Activated T-helper 9 cell treated with anti-CD3 and anti-CD28 coated beads, Interleukin-2, amount 50 U/mL, for 16 hours (primary cell): ENCODE measurements around the gene CFDP1.

ENCODE experiments used
- DNase-seq: peaks from one replicate; pipeline ENCODE4 v3.0.0-alpha.2; 2020; ENCODE audit warnings: low read depth

The CFDP1 gene

DNA sequence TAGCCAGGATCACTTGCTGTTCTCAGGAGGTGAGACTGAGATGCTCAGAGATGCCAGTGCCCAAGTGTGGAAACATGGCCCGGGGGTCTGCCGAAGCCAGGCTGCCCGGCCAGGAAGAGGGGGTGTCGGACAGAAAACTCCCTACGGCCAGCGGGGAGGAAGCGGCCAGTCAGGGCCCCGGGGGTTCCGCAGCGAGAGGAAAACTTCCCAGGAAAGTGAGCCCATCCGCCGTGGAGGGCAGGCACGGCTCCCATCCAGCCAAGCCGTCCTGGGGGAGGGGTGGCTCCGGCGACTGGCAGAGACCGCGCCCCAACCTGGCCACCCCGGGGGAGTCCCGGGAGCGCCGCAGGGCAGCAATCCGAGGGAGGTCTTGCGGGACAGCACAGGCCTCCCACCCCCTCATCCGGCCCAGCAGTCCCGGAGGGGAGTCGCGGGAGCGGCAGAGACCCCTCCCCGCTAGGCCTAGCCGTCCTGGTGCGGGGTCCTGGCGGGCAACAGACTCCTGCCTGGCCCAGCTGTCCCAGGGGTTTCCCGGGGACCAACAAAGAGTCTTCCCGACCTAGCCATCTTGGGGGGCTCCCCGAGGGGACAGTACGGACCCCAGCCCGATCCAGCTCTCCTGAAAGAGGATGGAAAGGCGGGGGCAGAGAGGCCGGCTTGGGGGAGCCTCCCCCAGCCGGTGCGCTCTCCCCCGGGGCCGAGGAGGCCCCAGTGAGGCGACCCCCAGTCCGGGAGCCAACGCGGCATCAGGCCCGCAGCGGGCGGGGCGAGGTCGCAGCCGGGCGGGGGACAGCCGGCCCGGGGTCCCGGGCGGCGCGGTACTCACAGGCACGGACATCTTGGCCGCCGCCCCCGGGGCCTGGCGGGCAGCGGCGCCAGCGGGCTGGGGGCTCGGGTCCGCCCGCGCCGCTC lies 168.0 kb downstream of the CFDP1 start:
- no peak for DNase-seq

DNA sequence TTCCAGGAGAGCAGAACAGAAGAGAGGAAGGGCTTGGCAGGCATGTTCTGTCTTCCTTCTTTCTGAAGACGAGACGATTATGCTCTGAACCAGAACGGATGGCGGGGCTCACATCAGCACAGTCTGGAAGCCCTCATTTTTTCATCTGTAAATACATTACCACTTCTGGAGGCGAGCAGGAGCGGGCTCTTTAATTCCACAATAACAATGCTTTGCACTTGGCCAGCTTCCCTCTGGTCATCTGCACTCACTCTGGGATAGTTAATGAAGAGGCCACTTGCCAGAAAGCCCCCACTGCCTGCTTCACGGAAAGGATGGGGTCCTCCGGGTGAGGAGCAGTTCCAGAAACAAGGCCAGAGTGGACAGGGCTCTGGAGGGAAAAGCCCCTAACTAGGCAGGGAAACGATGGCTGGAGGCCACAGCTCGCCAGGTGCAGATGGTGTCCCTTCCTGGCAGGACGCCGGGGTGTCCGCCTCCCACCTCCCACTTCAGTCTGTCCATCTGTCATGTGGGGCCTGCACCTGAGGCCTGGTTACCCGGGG lies 168.8 kb downstream of the CFDP1 start:
- DNase-seq, result no peak

DNA sequence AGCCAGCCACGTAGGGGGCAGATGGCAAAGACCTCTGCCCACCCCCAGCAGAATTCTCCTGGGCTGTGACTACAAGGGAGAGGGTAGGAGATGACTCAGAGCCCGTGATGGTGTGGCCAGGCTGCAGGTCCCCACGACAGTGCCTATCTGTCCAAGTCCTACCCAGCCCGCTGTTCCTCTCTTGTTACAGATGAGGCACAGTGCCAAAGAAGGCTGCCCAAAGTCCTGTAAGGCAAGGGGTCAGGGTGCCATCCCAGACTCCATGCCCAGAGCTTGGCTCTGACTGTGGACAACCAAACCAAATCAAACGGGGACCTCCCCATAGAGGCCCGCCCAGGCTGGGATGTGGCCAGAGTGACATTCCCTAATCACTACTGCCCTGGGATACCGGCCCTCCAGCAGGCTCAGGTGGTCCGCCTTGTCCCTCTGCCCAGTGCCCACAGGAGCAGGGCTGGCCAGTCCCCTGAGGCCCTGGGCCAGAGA lies 169.3 kb downstream of the CFDP1 start:
- no peak for DNase-seq

- no peak for DNase-seq
Measured at GRCh38 chr16:75263291-75263962, 169.9 kb downstream of the CFDP1 start.

GRCh38 chr16:75262800-75263127 lies 170.5 kb downstream of the CFDP1 start:
- no peak for DNase-seq

- DNase-seq, result no peak
Measured at GRCh38 chr16:75262104-75262799, 171.1 kb downstream of the CFDP1 start.

- no peak for DNase-seq
Measured at GRCh38 chr16:75261590-75262078, 171.7 kb downstream of the CFDP1 start.

- DNase-seq, result no peak
Measured at GRCh38 chr16:75260851-75261589, 172.3 kb downstream of the CFDP1 start.

- no peak for DNase-seq
Measured at GRCh38 chr16:75258807-75259141, 174.5 kb downstream of the CFDP1 start.

DNA sequence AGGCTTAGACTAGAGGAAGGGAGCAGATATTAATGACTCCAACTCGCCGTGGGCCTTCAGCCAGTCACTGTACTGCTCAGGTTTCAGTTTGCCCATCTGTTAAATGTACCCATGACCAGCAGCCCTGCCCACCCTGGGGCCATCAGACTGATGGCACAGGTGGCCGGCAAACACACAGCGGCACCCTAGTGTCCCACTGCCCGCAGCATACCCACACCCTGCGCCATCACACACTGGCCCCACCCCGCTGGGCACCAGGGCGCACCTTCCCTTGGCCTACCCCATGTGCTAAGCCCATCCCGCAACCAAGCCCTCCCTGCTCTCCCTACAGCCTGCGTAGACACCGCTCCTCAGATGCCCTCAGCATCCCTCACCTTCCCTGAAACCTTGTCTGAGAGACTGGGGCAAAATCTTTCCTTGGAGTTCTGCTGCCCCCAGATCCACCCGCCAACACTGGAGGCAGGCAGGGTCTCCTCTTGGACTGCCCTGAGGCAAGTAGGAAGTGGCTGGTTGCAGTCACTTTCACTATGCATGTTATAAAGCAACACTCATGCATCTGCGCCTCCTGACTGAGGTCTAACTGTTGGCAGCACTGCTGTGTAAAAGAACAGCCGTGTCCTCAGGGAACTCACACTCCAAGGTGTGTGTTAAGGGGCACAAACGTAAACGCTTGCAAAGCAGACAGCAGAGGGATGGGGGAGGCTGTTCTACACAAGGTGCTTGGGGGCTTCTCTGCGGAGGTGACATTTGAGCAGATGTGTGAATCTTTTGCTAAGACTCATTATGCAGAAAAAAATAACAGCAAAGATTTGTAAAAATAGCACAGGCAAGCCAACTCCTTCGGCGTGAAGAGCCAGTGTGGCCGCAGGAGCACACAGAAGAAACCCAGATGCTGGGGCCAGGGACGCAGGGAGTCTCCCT lies 175.2 kb downstream of the CFDP1 start:
- DNase-seq, result no peak

DNA sequence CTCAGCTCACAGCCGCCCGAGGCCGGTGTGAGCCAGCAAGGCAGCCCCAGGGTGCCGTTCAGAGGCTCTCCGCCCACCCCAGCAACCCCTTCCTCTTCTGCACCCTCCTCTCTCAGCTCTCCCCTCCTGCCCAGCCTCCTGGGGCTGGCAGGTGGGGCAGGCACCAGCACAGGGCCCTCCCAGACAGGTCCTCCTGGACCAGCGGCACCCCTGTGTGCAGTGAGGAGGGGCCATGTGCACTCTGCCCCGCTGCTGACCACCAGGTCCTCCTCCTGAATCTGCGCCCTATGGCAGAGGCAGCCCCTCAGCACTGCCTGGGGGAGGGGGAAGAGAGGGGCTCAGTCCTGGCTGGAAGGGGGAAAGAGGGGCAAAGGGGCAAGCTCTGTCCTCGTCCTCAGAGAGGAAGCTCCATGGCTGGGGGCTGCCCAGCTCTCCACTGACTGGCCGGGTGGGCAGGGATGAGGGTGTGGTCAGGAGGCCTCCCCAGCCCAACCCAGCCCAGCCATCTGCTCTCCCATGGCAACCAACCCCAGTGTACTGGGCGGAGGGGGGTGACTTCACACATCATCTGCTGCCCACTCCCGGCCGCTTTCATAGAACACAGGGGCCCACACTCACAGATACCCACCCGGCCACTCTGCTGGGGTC lies 176.5 kb downstream of the CFDP1 start:
- no peak for DNase-seq

- DNase-seq, result no peak
Measured at GRCh38 chr16:75256059-75256571, 177.2 kb downstream of the CFDP1 start.

- DNase-seq, result no peak
Measured at GRCh38 chr16:75254359-75254837, 178.9 kb downstream of the CFDP1 start.

DNA sequence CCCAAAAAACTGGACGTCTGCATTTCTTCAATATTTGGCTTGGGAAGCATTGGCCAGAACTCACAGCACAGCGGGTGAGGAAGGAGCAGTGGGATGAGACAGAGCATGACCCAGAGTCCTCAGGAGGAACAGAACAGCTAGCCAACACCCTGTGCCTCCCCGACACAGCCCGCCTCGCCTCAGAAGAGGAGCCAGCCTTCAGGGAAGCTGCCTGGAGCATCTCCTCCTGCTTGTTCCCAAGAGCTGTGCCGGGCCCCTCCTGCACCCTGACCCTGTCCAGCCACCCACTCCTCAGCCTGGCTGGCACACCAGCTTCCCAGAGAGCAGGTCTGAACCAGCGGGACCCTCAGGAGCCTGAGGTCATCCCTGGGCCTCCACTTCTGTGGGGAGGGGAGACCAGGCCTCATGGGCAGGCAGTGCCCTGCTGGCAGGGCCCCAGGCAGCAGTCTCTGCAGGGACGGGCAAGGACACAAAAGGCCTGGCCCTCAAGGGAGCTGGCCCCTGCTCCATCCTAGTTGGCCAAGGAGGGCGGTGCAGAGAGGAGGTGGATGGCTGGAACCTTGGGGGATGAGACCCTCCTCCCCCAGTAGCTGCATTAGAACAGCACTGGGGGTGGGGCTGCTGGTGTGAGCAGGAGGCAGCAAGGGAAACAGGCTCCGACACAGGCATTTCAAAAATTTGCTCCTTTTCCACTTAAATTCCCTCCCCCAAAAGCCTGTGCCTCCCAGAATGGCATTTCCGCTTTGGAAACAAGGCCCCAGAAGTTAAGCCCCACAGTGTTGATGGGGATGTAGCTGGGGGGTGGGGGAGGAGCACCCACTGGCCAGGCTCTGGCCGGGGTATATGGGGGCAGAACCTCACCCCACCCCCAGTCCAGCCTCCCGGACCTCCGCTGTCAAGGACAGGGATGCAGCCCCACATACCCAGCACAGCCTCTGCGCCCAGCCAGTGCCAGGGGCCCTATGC lies 180.1 kb downstream of the CFDP1 start:
- DNase-seq, result no peak

GRCh38 chr16:75252049-75252864 lies 181.0 kb downstream of the CFDP1 start:
- DNase-seq, result no peak

DNA sequence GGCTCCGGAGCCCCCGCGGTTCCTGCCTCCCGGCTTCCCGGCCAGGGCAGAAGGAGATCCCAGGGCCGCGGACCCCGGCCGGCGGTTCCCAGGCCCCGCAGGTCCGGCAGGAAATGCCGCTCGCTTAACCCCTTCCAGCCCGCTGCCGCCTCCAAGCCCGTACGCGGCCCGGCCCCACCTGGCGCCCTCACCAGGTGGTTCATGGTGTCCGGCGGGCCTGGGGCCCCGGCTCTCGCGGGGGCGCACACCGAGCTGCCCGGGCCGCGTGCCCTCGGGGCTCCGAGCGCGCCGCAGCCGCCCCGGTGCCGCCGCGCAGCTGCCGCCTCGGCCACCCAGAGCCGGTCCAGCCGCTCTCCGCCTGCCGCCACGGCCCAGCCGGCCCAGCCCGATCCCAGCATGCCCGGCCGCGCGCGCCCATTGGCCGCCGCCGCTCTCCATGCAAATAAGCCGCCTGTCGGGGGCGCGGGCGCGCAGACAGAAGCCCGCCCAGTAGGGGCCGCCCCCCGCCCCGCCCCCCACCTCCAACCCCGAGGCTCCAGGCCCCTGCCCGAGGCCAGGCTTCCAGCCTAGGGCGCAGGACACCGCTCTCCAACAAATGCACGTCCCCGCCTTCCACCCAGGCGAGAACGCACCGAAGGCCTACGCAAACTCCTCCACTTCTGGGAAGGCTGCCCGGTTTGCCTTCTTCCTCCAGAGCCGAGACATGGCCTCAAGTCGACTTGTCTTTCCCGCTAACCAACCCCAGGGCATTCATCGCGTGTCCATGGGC lies 181.8 kb downstream of the CFDP1 start, which contains the start of gene BCAR1:
Gene BCAR1, minus strand, starts transcription at position 345 of the 769 bp plus-strand sequence. Its CDS starts 142 bp downstream, at position 203.
- no peak for DNase-seq

DNA sequence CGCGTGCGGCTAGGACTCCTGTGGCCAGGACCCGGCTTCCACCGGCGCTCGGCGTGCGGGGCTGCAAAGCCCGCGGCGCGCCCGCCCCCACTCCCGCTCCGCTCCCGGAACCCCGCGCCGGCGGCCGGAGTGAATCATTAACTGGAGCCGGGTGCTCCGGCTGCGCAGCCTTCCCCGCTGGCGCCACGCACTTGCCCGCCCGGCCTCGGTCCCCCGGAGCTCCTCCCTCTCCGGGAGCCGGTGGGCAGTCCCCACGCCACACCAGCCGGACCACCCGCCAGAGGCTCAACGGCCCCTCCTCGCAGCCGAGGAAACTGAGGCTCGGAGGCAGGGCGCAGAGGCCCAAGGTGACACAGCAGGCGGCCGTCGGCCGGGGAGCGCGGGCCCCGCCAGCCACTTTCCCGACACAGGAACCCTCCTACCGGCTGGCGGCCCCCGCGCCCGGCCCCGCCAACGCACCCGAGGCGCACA lies 182.5 kb downstream of the CFDP1 start:
- no peak for DNase-seq
